Measurements from ENCODE around the gene TBC1D22B.

Gene TBC1D22B

GRCh38 chr6:37239950-37240713 is 17.4 kb upstream of the TBC1D22B start:
- peak; percentile 71 for DNase-seq

GRCh38 chr6:37241131-37241530 is 16.4 kb upstream of the TBC1D22B start:
- DNase-seq = no peak

GRCh38 chr6:37241775-37242428 is 15.7 kb upstream of the TBC1D22B start:
- no peak for DNase-seq

DNA sequence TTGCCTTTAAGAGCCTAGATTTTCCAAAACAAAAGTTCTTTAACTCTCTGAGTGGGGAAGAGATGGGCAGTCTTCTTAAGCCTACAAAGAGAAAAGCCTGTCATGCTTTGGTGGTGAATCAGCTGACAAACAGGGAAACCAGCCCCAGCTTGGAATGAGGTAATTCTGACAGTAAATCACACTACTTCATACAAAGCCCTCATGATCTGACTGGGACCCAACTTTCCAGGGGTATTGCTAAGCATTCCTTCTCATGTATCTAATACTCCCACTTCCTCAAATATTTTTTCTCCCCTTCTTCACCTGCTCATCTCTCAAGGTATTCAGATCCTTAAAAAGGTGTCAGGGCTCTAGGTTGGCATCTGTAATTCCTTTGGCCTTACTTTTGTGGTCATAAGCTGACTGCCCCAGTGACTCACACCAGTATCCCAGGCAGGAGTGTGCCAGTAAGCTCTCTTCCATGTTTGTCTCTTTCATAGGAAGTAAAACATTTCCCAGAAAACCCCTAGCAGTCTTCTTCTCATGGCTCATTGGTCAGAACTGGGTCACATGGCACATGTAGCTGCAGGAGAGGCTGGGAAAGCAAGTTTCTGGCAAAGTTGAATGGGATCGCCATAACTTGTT is 15.0 kb upstream of the TBC1D22B start:
- DNase-seq = no peak

GRCh38 chr6:37243131-37243815 is 14.3 kb upstream of the TBC1D22B start:
- no peak for DNase-seq

- DNase-seq = no peak
Observed at GRCh38 chr6:37243816-37244370, 13.7 kb upstream of the TBC1D22B start.

- no peak for DNase-seq
Observed at GRCh38 chr6:37244430-37245310, 12.9 kb upstream of the TBC1D22B start.

DNA sequence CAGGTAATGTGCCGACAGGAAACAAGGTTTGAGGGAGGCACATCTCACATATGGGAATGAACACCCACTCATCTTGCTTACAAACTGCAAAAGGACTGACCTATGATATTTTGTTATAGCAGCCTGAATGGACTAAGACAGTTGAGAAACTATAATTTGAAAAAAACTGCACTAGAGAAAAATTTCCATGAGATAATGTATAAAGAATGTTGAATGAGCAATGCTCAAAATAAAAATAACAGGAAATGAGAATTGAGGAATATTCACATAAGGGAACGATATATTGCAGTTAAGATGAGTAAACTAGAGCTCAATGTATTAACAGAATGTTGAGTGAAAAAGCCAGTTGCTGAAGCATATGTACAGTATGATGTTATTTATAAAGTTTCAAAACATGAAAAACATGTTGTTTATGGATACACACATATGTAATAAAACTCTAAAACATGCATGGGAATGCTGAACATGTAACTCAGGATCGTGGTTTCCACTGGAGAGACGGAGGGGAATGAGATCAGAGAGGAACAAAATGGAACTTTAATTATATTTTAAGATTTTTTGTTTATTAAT is 6.3 kb upstream of the TBC1D22B start:
- no peak for DNase-seq

DNA sequence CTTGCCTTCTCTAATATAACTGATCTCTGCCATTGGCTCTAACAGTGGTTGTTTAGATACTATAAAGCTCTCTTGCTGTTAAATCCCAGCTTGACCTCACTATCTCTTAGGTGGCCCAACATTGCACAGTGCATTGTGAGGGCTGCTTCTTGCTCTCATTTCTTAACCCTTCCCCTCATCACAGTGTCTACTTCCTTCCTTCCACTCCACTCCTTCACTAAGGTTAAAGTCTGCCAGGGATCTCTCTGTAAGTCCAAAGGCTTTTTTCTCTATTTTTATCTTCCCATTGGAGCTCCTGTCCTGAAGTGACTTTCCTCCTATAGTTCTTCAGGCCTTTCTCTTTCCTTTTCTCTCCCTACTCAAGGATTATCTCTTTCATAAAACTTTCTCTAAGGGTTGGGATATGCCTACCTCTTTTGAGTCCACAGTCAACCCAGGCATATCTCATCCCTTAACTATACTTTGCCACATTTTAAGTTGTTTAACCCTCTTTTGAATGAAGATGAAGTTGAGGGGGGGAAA is 4.0 kb upstream of the TBC1D22B start:
- DNase-seq = no peak

GRCh38 chr6:37254881-37255280 is 2.7 kb upstream of the TBC1D22B start:
- DNase-seq = no peak

GRCh38 chr6:37256692-37257319 is 766 bp upstream of the TBC1D22B start:
- DNase-seq = no peak

DNA sequence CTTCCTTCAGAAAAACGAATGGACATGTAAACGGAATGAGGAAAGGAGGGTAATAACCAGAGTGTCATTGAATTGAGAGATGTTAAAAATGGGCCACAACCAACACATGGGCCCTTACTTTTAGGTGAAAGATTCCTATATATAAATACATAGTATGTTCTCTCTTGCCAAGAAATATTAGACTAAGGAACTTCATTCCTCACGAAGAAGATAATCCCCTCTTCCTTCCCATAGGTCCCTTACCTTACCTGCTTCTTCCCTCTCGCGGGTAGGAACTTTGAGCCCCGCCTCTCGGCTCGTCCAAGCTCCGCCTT is 295 bp upstream of the TBC1D22B start:
- DNase-seq = no peak

GRCh38 chr6:37258405-37259105 is 983 bp downstream of the TBC1D22B start:
- no peak for DNase-seq

GRCh38 chr6:37259191-37259590 is 1.6 kb downstream of the TBC1D22B start:
- DNase-seq = no peak

- no peak for DNase-seq
Observed at GRCh38 chr6:37260040-37260439, 2.5 kb downstream of the TBC1D22B start.

GRCh38 chr6:37260444-37260843 is 2.9 kb downstream of the TBC1D22B start:
- DNase-seq = no peak

- no peak for DNase-seq
Observed at GRCh38 chr6:37261198-37261597, 3.6 kb downstream of the TBC1D22B start.

GRCh38 chr6:37262446-37263026 is 5.0 kb downstream of the TBC1D22B start:
- no peak for DNase-seq

GRCh38 chr6:37265001-37265400 is 7.4 kb downstream of the TBC1D22B start:
- DNase-seq = no peak

DNA sequence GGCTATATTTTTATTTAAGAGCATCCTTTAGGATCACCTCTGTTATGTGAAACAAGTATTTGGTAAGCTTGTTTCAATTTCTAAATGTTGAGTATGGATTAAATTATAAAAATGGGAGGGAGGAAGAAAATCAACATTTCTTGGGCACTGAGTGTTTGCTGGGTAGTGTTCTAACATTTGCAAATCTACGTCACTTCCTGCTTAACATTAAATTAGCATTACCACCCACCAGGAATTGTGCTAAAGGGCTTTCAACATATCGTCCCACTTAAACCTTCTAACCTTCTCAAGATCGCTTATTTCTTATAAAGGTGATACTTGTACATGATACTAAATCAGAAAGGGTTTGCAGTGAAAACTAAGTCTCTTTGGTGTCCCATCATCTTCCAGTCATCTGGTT is 8.3 kb downstream of the TBC1D22B start:
- no peak for DNase-seq
